B cell (primary cell): ENCODE measurements around the gene CERK.

ENCODE experiments used
- EZH2 ChIP-seq: IDR thresholded peaks from 2 replicates; pipeline ENCODE4 v1.6.1; 2012; ENCODE audit warnings: borderline replicate concordance, low read depth, mild to moderate bottlenecking, moderate library complexity, low read length; ENCODE audit not compliant: insufficient read depth, poor library complexity, severe bottlenecking
- TF ChIP-seq, protein P1 (sequence below): fragments of 200-600 bp; IDR thresholded peaks from one replicate; pipeline ENCODE4 v1.8.0; 2022; ENCODE audit warnings: antibody characterized with exemption, mild to moderate bottlenecking

DNA sequence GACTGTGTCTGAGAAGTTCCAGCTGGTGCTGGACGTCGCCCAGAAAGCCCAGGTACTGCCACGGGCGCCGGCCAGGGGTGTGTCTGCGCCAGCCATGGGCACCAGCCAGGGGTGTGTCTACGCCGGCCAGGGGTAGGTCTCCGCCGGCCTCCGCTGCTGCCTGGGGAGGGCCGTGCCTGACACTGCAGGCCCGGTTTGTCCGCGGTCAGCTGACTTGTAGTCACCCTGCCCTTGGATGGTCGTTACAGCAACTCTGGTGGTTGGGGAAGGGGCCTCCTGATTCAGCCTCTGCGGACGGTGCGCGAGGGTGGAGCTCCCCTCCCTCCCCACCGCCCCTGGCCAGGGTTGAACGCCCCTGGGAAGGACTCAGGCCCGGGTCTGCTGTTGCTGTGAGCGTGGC lies 69.9 kb downstream of the CERK start:
- no peak for TF ChIP-seq EZH2
- TF ChIP-seq, protein P1, sequence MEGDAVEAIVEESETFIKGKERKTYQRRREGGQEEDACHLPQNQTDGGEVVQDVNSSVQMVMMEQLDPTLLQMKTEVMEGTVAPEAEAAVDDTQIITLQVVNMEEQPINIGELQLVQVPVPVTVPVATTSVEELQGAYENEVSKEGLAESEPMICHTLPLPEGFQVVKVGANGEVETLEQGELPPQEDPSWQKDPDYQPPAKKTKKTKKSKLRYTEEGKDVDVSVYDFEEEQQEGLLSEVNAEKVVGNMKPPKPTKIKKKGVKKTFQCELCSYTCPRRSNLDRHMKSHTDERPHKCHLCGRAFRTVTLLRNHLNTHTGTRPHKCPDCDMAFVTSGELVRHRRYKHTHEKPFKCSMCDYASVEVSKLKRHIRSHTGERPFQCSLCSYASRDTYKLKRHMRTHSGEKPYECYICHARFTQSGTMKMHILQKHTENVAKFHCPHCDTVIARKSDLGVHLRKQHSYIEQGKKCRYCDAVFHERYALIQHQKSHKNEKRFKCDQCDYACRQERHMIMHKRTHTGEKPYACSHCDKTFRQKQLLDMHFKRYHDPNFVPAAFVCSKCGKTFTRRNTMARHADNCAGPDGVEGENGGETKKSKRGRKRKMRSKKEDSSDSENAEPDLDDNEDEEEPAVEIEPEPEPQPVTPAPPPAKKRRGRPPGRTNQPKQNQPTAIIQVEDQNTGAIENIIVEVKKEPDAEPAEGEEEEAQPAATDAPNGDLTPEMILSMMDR: no peak
